Stimulated activated naive CD8-positive, alpha-beta T cell treated with anti-CD3 and anti-CD28 coated beads, Interleukin-15, Interleukin-2, amounts not matched to agents 100 U/mL and 50 U/mL, for 24 hours (primary cell): Measurements from ENCODE around the gene C17orf114.
"Not testable (repeated sequence)": the region's sequence is repeated elsewhere in the genome, so short reads cannot be mapped to it uniquely, and the experiment has no call there.

Experiments used
- ATAC-seq: fragments of 150-1000 bp; cut with Tn5 transposase; one replicate; pipeline ENCODE4 v1.10.0; 2021
- DNase-seq: peaks from one replicate; pipeline ENCODE4 v3.0.0; 2021

Gene C17orf114

GRCh38 chr17:4802228-4802627, at the start of gene C17orf114:
Gene C17orf114 (minus strand): TSS chr17:4802328.
- DNase-seq (no peak), ATAC-seq (no peak)

GRCh38 chr17:4851084-4851483, 49.0 kb upstream of the C17orf114 start:
- no peak for DNase-seq
- ATAC-seq, result no peak

DNA sequence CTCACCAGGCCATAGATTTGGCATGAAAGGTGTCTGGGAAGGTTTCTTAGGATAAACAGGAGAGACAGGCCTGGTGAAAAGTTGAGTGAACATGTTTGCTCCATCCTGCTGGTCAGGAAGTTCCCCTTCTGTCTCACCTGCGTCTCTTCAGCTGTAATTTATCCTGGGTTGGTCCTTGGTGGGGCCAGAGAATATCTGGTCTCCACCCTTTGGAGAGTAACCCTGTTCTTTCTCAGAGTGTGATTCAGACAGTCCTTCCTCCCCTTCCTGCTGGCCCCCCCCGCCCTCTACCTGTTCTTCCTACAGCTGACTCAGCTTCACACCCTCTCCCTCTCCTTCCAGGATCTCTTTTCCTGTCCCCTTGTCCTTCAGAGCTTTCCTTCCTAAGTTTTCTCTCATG, 48.1 kb upstream of the C17orf114 start:
- DNase-seq (no peak), ATAC-seq (no peak)

GRCh38 chr17:4849011-4849536, 46.9 kb upstream of the C17orf114 start:
- ATAC-seq (no peak), DNase-seq (no peak)

GRCh38 chr17:4846635-4847390, 44.7 kb upstream of the C17orf114 start:
- no peak for DNase-seq
- no peak for ATAC-seq

GRCh38 chr17:4845118-4845517, 43.0 kb upstream of the C17orf114 start:
- ATAC-seq, result no peak
- no peak for DNase-seq

- DNase-seq (no peak), ATAC-seq (no peak)
These were observed 41.3 kb upstream of the C17orf114 start for GRCh38 chr17:4843321-4844000.

- DNase-seq (no peak), ATAC-seq (no peak)
These were observed 40.2 kb upstream of the C17orf114 start for GRCh38 chr17:4842376-4842775.

- peak; percentile 45 for DNase-seq
- peak; percentile 93 for ATAC-seq
These were observed 38.7 kb upstream of the C17orf114 start for GRCh38 chr17:4840893-4841242.

DNA sequence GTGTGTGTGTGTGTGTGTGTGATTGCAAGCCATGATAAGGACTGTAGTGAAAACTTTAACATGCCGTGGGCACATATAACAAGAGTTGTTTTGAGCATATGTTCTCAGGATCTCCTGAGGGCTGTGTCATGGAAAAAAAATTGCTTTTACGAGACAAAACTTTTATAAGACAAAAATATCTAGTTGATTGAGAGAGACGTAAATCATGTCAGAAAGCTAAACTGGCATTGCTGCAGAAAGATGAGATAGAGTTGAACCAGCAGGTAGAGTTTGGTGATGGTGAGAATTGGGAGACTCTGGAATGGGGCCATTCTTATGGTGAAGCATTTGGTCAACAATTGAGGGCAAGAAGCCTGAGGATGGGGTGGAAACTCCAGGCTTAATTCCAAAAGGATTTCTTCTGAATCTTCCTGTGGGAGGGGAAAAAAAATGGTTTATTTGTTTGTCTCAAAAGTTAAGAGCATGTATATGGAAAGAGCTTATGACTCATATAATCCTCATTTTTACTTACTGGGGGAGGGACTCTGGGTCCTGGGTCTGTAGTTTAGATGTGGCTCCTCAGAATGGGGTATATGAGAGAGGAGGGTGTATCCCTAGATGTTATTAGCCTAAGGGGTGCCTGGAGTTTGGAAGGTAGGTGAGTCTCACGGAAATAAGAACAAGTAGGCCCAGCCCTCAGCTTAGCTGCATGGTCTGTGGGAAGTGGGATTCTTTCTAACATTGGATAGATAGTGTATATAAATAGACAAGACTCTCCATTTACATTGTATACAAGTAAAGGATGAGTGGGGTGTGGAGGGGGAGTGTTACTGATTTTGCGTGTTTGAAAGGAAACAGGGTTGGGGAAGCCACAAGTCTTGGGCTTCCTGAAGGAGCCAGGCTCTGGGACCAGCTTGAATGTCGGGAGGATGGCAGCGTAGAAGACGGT, 38.1 kb upstream of the C17orf114 start:
- DNase-seq, result no peak
- no peak for ATAC-seq

GRCh38 chr17:4839221-4839620, 37.1 kb upstream of the C17orf114 start:
- DNase-seq (no peak), ATAC-seq (no peak)

DNA sequence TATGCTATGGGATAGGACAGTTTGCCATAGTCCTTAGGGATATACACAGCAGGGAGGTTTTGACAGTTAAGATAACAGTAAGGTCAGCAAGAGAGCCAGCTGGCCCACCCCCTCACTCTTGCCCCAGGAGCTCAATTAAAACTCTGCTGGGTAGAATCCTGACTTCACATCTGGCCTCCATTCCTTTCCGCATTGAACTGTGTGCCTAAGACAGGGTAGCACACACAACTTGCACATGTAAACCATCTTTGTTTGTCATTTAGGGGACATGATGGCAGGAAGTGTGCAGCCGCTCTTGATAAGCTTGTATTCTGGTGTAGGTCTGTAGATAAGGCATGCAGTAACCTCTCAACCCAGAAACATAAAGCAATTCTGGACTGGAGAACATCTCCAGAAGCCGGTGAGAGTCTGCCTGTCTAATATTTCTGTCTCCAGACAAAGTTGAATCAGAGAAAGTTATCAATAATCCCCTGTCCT, 36.2 kb upstream of the C17orf114 start:
- no peak for DNase-seq

DNA sequence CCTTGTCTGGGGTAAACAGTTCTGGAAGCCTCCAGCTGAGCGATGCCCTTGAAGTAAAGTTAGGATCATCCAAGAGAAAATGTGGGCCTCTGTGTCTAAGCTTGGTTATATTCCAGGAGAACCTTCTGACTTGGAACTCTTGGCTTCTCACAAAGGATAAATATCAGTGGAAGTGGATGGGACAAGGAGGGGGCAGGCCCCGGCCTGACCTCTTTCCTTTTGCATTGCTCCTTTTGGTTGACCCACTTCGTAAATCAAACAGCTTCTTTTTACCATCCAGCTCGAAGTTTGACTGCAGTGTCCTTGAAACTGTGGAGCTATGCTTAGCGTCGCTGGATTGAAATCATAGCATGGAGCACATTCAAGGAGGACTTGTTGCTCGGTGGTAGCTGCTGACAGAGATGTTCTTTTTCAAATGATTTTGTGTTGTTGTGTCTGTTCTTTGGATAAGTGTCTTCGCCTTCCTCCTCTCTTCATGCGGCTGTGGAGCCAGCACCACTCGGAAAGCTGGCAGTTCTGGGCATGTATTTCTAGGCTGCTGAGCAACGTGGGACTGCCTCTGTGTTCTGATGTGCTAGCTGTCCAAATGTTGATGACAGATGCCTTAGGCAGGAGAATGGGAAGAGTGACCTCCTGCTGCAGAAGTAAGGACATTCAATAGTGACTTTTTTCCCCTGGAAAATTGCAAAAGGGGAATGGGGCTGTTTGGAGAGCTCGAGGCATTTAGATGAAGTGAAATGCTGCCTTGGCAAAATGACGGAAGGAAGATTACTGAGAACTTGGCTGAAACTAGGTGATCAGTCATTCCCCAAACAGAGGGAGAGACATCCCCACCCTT, 35.6 kb upstream of the C17orf114 start:
- DNase-seq, result no peak

More for the DNA sequence above, 36.2 kb upstream of the C17orf114 start:
- no peak for ATAC-seq

GRCh38 chr17:4836221-4836620, 34.1 kb upstream of the C17orf114 start:
- ATAC-seq (no peak), DNase-seq (no peak)

More for the DNA sequence above, 35.6 kb upstream of the C17orf114 start:
- ATAC-seq, result no peak

DNA sequence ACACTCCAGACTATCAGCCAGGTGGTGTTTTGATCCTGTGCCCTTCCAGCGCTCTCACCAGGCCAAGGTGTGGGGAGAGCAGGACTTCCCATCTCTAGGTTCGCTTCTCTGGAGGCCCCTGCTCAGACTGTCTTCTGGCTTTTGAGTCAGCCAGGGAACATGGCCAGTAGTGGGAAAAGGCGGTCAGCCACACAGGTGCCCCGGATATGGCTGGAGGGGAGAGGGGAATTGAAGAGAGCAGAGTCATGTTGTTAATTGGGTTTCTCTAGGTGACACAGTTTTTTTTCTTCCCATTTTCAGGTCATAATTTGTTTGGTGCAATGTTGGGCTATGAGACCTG, 32.5 kb upstream of the C17orf114 start:
- DNase-seq (no peak), ATAC-seq (no peak)

DNA sequence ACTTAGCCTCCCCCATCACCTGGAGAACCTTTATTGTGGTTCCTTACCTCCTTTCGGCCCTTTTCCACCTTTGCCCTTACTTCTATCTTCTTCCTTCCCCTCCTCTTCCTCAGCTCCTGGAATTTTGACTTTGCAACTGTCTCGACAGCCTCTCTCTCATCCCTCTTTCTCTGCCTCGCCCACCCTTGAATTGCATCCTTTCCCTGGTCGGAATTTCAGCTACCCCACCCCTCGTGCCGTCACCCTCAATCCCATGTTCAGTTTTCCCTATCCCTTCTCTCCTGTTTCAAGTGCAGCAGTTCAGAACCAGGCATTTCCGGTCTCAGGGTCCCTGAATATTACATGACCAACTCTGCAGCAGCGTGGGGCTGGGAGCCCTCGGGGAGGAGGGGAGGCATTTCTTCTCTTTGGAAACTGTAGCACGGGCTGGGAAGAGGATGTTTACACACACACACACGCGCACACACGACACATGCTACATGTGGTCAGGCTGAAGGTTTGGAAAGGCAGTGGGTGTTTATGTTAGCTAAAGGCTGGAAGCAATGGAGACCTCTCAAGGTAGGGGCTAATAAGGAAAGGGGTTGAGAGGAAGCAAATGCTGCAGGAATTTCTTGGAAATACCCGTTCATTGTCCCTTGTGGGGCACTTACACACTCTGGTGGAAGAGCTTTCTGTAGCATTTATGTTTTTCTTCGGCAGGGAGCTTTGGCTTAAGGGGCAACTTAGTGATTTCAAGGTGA, 32.0 kb upstream of the C17orf114 start:
- no peak for ATAC-seq
- peak; percentile 19 for DNase-seq

DNA sequence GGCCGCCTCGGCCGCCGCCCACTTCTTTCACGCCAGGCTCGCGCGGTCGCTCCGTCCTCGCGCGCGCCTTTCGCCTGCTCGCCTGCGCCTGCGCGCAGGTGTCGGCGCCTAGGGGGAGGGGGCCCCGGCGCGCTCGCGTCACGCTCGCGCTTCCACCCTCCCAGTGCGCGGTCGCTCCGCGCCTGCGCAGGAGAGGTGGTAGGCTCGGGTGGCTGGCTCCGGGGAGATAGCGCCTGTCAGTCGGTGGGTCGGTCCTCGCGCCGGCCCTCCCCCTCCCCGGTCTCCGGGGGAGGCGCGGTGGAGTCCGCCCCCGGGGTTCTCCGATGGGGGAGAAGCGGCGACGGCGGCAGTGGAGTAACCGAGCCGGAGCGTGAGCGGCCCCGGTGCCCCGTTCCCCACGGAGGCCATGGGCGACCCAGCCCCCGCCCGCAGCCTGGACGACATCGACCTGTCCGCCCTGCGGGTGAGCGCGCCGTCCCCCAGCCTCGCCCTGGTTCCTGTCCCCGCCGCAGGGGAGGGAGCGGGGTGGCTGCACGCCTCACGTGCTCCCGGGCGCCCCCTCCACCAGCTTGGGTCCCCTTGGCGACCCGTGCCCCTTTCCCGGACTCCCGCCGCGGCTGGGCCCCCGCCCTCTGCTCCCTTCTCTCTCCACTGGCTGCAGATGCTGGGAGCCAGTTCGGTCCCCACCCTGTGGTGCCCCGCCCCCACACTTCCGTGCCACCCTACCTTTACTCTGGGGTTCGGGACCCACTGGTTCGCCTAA, 31.2 kb upstream of the C17orf114 start, which contains the start of gene MINK1:
Gene MINK1, plus strand, starts transcription at position 163 of the 763 bp plus-strand sequence. Its CDS starts 244 bp downstream, at position 407.
- ATAC-seq, result peak; percentile 91
- DNase-seq, result peak; percentile 91

GRCh38 chr17:4832829-4833177, 30.7 kb upstream of the C17orf114 start:
- DNase-seq, ATAC-seq: not testable (repeated sequence)

GRCh38 chr17:4827399-4827798, 25.3 kb upstream of the C17orf114 start:
- ATAC-seq (no peak), DNase-seq (no peak)
